Measurements from ENCODE around the gene SPTLC2. TPM values are rescaled to one million over a fixed set of nuclear protein-coding genes. Genes with fewer than 3 reads are reported as not detected.

SPTLC2 gene
- total RNA-seq, 1 experiment from 2014 or later = 44.7 TPM

DNA sequence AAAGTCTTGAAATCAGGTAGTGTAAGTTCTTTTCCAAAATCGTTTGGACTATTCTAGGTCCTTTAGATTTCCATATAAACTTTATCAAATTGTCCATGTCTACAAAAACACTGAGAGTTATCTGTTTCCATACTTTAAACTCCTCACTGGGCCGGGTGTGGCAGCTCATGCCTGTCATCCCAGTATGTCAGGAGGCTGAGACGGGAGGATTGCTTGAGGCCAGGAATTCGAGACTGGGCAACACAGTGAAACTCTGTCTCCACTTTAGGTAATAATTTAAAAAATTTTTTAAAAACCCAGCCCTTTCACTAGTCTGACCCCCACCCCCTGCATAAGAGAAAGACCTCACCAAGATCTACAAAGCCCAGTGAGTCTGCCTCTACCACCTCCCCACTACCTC is 111.4 kb downstream of the SPTLC2 start:
- no peaks in the 10 kb centered on the region for H3K36me3 ChIP-seq (ENCODE audit: control insufficient read depth in 1 of 2, insufficient read depth in 2 of 2, low read length in 2 of 2)
- no peak overlapping the region for H3K4me3 ChIP-seq (replicated peaks in 1 of 2; ENCODE audit: low read depth in 1 of 2, low read length in 2 of 2)
- DNase-seq (ENCODE audit: low read depth, low spot score) (no peak), ATAC-seq (no peak)
- H3K4me2 ChIP-seq (ENCODE audit: low read length) = no peak overlapping the region
- no peak overlapping the region for H3K9ac ChIP-seq (ENCODE audit: low read length)
- no peak overlapping the region for H2AFZ ChIP-seq (ENCODE audit: low read depth, low read length, poor library complexity, severe bottlenecking)
- TF ChIP-seq FOSL1 (IDR thresholded peaks at IDR 0.05; ENCODE audit: low read depth) (no peak), POLR2A (IDR thresholded peaks at IDR 0.05; ENCODE audit: borderline replicate concordance, extremely low read depth, insufficient read depth, insufficient read length) (no peak), CEBPB (IDR thresholded peaks at IDR 0.05; ENCODE audit: low read depth) (no peak), SIN3A (IDR thresholded peaks at IDR 0.05; ENCODE audit: low read depth) (no peak), POLR2AphosphoS5 (IDR thresholded peaks at IDR 0.05; ENCODE audit: low read depth, low read length) (no peak), EGR1 (IDR thresholded peaks at IDR 0.05; ENCODE audit: low read depth) (no peak), TCF7L2 (IDR thresholded peaks at IDR 0.05; ENCODE audit: borderline replicate concordance, extremely low read depth, insufficient read depth, insufficient read length) (no peak), RAD21 (IDR thresholded peaks at IDR 0.05; ENCODE audit: low read depth) (no peak), SRF (IDR thresholded peaks at IDR 0.05; ENCODE audit: low read depth) (no peak)
- TF ChIP-seq, protein P1, sequence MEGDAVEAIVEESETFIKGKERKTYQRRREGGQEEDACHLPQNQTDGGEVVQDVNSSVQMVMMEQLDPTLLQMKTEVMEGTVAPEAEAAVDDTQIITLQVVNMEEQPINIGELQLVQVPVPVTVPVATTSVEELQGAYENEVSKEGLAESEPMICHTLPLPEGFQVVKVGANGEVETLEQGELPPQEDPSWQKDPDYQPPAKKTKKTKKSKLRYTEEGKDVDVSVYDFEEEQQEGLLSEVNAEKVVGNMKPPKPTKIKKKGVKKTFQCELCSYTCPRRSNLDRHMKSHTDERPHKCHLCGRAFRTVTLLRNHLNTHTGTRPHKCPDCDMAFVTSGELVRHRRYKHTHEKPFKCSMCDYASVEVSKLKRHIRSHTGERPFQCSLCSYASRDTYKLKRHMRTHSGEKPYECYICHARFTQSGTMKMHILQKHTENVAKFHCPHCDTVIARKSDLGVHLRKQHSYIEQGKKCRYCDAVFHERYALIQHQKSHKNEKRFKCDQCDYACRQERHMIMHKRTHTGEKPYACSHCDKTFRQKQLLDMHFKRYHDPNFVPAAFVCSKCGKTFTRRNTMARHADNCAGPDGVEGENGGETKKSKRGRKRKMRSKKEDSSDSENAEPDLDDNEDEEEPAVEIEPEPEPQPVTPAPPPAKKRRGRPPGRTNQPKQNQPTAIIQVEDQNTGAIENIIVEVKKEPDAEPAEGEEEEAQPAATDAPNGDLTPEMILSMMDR (IDR thresholded peaks at IDR 0.05 in 2 of 3, conservative IDR thresholded peaks at IDR 0.05 in 1 of 3; ENCODE audit: borderline replicate concordance in 1 of 3, insufficient read depth in 1 of 3, low read depth in 2 of 3, low read length in 2 of 3) = no peak
- TF ChIP-seq, protein P2, sequence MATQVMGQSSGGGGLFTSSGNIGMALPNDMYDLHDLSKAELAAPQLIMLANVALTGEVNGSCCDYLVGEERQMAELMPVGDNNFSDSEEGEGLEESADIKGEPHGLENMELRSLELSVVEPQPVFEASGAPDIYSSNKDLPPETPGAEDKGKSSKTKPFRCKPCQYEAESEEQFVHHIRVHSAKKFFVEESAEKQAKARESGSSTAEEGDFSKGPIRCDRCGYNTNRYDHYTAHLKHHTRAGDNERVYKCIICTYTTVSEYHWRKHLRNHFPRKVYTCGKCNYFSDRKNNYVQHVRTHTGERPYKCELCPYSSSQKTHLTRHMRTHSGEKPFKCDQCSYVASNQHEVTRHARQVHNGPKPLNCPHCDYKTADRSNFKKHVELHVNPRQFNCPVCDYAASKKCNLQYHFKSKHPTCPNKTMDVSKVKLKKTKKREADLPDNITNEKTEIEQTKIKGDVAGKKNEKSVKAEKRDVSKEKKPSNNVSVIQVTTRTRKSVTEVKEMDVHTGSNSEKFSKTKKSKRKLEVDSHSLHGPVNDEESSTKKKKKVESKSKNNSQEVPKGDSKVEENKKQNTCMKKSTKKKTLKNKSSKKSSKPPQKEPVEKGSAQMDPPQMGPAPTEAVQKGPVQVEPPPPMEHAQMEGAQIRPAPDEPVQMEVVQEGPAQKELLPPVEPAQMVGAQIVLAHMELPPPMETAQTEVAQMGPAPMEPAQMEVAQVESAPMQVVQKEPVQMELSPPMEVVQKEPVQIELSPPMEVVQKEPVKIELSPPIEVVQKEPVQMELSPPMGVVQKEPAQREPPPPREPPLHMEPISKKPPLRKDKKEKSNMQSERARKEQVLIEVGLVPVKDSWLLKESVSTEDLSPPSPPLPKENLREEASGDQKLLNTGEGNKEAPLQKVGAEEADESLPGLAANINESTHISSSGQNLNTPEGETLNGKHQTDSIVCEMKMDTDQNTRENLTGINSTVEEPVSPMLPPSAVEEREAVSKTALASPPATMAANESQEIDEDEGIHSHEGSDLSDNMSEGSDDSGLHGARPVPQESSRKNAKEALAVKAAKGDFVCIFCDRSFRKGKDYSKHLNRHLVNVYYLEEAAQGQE (IDR thresholded peaks at IDR 0.05; ENCODE audit: low read depth) = no peak
- TF ChIP-seq, protein P3, sequence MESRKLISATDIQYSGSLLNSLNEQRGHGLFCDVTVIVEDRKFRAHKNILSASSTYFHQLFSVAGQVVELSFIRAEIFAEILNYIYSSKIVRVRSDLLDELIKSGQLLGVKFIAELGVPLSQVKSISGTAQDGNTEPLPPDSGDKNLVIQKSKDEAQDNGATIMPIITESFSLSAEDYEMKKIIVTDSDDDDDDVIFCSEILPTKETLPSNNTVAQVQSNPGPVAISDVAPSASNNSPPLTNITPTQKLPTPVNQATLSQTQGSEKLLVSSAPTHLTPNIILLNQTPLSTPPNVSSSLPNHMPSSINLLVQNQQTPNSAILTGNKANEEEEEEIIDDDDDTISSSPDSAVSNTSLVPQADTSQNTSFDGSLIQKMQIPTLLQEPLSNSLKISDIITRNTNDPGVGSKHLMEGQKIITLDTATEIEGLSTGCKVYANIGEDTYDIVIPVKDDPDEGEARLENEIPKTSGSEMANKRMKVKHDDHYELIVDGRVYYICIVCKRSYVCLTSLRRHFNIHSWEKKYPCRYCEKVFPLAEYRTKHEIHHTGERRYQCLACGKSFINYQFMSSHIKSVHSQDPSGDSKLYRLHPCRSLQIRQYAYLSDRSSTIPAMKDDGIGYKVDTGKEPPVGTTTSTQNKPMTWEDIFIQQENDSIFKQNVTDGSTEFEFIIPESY (IDR thresholded peaks at IDR 0.05; ENCODE audit: extremely low read depth, insufficient replicate concordance, low read length) = no peak
- H3K9me2 ChIP-seq (ENCODE audit: insufficient read depth) = no peaks in the 10 kb centered on the region
- ChIA-PET CTCF (no interaction called here), RAD21 (ENCODE audit: low non-redundant PET in 1 of 2, low total read pairs in 2 of 2, uncharacterized antibody in 2 of 2, unreplicated experiment in 2 of 2) (no interaction called here), POLR2A (no interaction called here)
- H3K9me3 ChIP-seq (ENCODE audit: control insufficient read depth in 1 of 2, insufficient read depth in 1 of 2, low read depth in 1 of 2, low read length in 2 of 2) = no peaks in the 10 kb centered on the region
- H3K27me3 ChIP-seq (ENCODE audit: insufficient read depth, low read length) = no peaks in the 10 kb centered on the region
- H4K20me1 ChIP-seq (ENCODE audit: insufficient read depth) = no peaks in the 10 kb centered on the region
- H3K4me1 ChIP-seq (ENCODE audit: control insufficient read depth in 1 of 2, insufficient read depth in 2 of 2, low read length in 2 of 2) = no peaks in the 10 kb centered on the region
- no TSS peak for BruUV-seq (replicated peaks)
- H3K79me2 ChIP-seq (ENCODE audit: insufficient read depth, low read length) = no peaks in the 10 kb centered on the region
- H3K27ac ChIP-seq (ENCODE audit: low read depth, low read length) = no peak overlapping the region
- intact Hi-C loops (cut with micrococcal nuclease) = no loop called here
